ENCODE data around the gene GNG12. TPM values are rescaled to one million over a fixed set of nuclear protein-coding genes. Genes with fewer than 3 reads are reported as not detected.

The GNG12 gene
- total and polyA plus RNA-seq, 9 of the 15 experiments (the other 6 are each of a cell fraction or from before 2014, with no cell fraction given) = 2.6 to 6.0 (median 4.1) TPM

GRCh38 chr1:67686267-67687197 is 146.7 kb downstream of the GNG12 start (continued):
- TF ChIP-seq, protein P1, sequence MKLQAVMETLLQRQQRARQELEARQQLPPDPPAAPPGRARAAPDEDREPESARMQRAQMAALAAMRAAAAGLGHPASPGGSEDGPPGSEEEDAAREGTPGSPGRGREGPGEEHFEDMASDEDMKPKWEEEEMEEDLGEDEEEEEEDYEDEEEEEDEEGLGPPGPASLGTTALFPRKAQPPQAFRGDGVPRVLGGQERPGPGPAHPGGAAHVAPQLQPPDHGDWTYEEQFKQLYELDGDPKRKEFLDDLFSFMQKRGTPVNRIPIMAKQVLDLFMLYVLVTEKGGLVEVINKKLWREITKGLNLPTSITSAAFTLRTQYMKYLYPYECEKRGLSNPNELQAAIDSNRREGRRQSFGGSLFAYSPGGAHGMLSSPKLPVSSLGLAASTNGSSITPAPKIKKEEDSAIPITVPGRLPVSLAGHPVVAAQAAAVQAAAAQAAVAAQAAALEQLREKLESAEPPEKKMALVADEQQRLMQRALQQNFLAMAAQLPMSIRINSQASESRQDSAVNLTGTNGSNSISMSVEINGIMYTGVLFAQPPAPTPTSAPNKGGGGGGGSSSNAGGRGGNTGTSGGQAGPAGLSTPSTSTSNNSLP (IDR thresholded peaks at IDR 0.05; ENCODE audit: borderline replicate concordance, low read depth, low read length) = peak; percentile 97
- TF ChIP-seq CEBPB (tag; IDR thresholded peaks at IDR 0.05) = peak; percentile 90
- TF ChIP-seq, protein P2, sequence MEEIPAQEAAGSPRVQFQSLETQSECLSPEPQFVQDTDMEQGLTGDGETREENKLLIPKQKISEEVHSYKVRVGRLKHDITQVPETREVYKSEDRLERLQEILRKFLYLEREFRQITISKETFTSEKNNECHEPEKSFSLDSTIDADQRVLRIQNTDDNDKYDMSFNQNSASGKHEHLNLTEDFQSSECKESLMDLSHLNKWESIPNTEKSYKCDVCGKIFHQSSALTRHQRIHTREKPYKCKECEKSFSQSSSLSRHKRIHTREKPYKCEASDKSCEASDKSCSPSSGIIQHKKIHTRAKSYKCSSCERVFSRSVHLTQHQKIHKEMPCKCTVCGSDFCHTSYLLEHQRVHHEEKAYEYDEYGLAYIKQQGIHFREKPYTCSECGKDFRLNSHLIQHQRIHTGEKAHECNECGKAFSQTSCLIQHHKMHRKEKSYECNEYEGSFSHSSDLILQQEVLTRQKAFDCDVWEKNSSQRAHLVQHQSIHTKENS (CRISPR knock-in tag; IDR thresholded peaks at IDR 0.05) = no peak
- TF ChIP-seq SREBF2 (CRISPR knock-in tag; IDR thresholded peaks at IDR 0.05) = no peak
- TF ChIP-seq EZH2 (IDR thresholded peaks at IDR 0.05; ENCODE audit: borderline replicate concordance, low read depth, low read length) = no peak
- TF ChIP-seq JUND (IDR thresholded peaks at IDR 0.05; ENCODE audit: borderline replicate concordance, low read depth, low read length) = peak; percentile 98
- TF ChIP-seq JUND (tag; IDR thresholded peaks at IDR 0.05; ENCODE audit: borderline replicate concordance, low read depth, low read length) = peak; percentile 95; the same call in 2 of the 3 replicates
- TF ChIP-seq NCOA1 (IDR thresholded peaks at IDR 0.05; ENCODE audit: low read depth) = peak; percentile 80
- TF ChIP-seq SFPQ (IDR thresholded peaks at IDR 0.05; ENCODE audit: low read depth, low read length) = no peak
- no peak for TF ChIP-seq THAP7 (CRISPR knock-in tag; IDR thresholded peaks at IDR 0.05)
- TF ChIP-seq NCOA4 (IDR thresholded peaks at IDR 0.05; ENCODE audit: partially characterized antibody) = no peak
- no peak for TF ChIP-seq ZNF764 (CRISPR knock-in tag; IDR thresholded peaks at IDR 0.05; ENCODE audit: low read depth)
- no peak for TF ChIP-seq BMI1 (IDR thresholded peaks at IDR 0.05; ENCODE audit: low read length)
- TF ChIP-seq SMC3 (conservative IDR thresholded peaks at IDR 0.05; ENCODE audit: insufficient read depth, low read depth, low read length) = 0 out of 2 replicates have a peak, but pooled peaks have one; percentile 22
- no peak for TF ChIP-seq HNRNPLL (IDR thresholded peaks at IDR 0.05; ENCODE audit: low read depth, low read length, poor library complexity, severe bottlenecking)
- TF ChIP-seq ZBTB8A (IDR thresholded peaks at IDR 0.05; ENCODE audit: partially characterized antibody) = no peak
- no peak for TF ChIP-seq ZKSCAN1 (IDR thresholded peaks at IDR 0.05; ENCODE audit: low read depth, low read length)
- TF ChIP-seq JUNB (CRISPR knock-in tag; conservative IDR thresholded peaks at IDR 0.05) = peak; percentile 76; the same call in 1 of the 2 replicates
- TF ChIP-seq SMARCA5 (IDR thresholded peaks at IDR 0.05) = no peak
- no peak for TF ChIP-seq XRCC4 (IDR thresholded peaks at IDR 0.05; ENCODE audit: extremely low read depth, insufficient read depth, insufficient read length)
- no peak for TF ChIP-seq KAT8 (IDR thresholded peaks at IDR 0.05; ENCODE audit: low read depth)
- TF ChIP-seq TRIM24 (IDR thresholded peaks at IDR 0.05) = peak in 1 of 2 experiments; percentile 78; a peak in 2 of 4 replicates
- TF ChIP-seq ZNF431 (CRISPR knock-in tag; IDR thresholded peaks at IDR 0.05) = no peak
- TF ChIP-seq SUPT5H (IDR thresholded peaks at IDR 0.05) = peak; percentile 78

All from K562 (cell line).